Measurements from ENCODE around the gene CEP57L1. TPM values are rescaled to one million over a fixed set of nuclear protein-coding genes. Genes with fewer than 3 reads are reported as not detected.
"Not testable (repeated sequence)": the region's sequence is repeated elsewhere in the genome, so short reads cannot be mapped to it uniquely, and the experiment has no call there.

CEP57L1 gene
- total RNA-seq, 1 donor from 2014 or later, result 22.7 TPM

DNA sequence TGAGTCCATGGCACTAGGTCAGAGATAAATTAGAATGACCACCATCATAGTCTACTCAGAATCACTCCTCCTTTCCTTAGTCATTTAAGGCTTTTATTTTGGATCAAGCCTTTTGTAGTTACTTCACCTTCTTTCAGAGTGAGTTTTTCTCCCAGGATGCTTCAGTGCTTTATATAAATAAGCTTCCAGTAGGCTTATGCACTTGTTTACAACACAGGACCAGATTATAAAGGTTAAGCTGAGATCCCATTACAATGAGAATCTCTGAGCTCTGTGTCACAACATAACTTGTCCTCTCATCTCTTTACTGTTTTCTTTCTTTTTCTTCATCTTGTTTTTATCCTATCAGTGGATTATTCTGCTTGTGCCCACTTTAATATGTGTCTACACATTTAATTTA, 47.9 kb downstream of the CEP57L1 start:
- H3K36me3 Mint-ChIP-seq (ENCODE audit: unreplicated experiment), result no peaks in the 10 kb centered on the region
- peaks cover 2% of the 10 kb centered on the region for H3K27me3 Mint-ChIP-seq (ENCODE audit: unreplicated experiment)
- peaks cover 2% of the 10 kb centered on the region for H3K9me3 Mint-ChIP-seq (ENCODE audit: unreplicated experiment)
- TF ChIP-seq, protein P1, sequence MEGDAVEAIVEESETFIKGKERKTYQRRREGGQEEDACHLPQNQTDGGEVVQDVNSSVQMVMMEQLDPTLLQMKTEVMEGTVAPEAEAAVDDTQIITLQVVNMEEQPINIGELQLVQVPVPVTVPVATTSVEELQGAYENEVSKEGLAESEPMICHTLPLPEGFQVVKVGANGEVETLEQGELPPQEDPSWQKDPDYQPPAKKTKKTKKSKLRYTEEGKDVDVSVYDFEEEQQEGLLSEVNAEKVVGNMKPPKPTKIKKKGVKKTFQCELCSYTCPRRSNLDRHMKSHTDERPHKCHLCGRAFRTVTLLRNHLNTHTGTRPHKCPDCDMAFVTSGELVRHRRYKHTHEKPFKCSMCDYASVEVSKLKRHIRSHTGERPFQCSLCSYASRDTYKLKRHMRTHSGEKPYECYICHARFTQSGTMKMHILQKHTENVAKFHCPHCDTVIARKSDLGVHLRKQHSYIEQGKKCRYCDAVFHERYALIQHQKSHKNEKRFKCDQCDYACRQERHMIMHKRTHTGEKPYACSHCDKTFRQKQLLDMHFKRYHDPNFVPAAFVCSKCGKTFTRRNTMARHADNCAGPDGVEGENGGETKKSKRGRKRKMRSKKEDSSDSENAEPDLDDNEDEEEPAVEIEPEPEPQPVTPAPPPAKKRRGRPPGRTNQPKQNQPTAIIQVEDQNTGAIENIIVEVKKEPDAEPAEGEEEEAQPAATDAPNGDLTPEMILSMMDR (IDR thresholded peaks at IDR 0.05; ENCODE audit: partially characterized antibody, unreplicated experiment), result no peak
- H3K4me1 Mint-ChIP-seq (ENCODE audit: low read depth, unreplicated experiment), result no peaks in the 10 kb centered on the region
- no peak overlapping the region for H3K27ac Mint-ChIP-seq (ENCODE audit: unreplicated experiment)
- no peak for DNase-seq
- no peak overlapping the region for H3K4me3 Mint-ChIP-seq (ENCODE audit: unreplicated experiment)

DNA sequence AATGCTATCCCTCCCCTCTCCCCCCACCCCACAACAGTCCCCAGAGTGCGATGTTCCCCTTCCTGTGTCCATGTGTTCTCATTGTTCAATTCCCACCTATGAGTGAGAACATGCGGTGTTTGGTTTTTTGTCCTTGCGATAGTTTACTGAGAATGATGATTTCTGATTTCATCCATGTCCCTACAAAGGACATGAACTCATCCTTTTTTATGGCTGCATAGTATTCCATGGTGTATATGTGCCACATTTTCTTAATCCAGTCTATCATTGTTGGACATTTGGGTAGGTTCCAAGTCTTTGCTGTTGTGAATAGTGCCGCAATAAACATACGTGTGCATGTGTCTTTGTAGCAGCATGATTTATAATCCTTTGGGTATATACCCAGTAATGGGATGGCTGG, 52.9 kb downstream of the CEP57L1 start:
- not testable (repeated sequence) for H3K36me3 Mint-ChIP-seq (ENCODE audit: unreplicated experiment); H3K4me3 Mint-ChIP-seq (ENCODE audit: unreplicated experiment); H3K9me3 Mint-ChIP-seq (ENCODE audit: unreplicated experiment); DNase-seq; H3K4me1 Mint-ChIP-seq (ENCODE audit: low read depth, unreplicated experiment); H3K27ac Mint-ChIP-seq (ENCODE audit: unreplicated experiment); H3K27me3 Mint-ChIP-seq (ENCODE audit: unreplicated experiment)

DNA sequence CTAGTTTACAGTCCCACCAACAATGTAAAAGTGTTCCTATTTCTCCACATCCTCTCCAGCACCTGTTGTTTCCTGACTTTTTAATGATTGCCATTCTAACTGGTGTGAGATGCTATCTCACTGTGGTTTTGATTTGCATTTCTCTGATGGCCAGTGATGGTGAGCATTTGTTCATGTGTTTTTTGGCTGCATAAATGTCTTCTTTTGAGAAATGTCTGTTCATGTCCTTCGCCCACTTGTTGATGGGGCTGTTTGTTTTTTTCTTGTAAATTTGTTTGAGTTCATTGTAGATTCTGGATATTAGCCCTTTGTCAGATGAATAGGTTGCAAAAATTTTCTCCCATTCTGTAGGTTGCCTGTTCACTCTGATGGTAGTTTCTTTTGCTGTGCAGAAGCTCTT, 53.4 kb downstream of the CEP57L1 start:
- H3K27ac Mint-ChIP-seq (ENCODE audit: unreplicated experiment); H3K4me3 Mint-ChIP-seq (ENCODE audit: unreplicated experiment); H3K4me1 Mint-ChIP-seq (ENCODE audit: low read depth, unreplicated experiment); H3K36me3 Mint-ChIP-seq (ENCODE audit: unreplicated experiment); H3K9me3 Mint-ChIP-seq (ENCODE audit: unreplicated experiment); H3K27me3 Mint-ChIP-seq (ENCODE audit: unreplicated experiment); DNase-seq: not testable (repeated sequence)

DNA sequence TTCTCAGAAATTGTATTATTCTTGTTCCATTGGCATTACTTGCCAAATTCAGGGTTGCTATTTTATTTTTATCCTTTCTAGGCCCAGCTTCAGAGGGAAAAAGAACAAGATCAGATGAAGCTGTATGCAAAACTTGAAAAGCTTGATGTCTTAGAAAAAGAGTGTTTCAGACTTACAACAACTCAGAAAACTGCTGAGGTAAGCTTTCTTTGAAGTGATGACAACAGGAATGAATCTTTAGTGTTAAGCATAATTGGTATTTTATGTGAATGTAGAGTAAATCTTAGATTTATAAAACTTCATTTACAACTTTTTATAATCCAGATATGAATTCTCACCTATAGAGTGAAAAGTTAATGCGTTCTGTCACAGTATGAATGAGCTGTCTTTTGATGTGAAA, 58.4 kb downstream of the CEP57L1 start:
- DNase-seq, result no peak

DNA sequence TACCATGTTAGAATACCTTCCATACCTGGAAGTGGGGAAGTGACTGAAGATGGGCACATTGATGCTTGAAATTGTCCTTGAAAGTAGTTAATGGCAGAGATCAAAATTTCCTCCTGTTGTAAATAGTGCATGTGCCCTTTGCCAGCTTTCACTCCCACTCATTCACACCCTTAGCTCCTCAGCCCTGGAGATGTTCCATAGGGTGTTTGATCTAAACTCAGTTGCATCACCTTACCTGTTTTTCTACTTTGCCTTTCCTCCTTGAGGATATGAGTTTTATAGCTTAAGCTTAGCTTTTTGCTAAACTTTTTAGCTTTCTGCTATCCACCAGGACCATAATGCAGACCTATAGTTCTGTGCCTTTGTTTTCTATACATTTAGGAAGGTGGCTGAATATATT, 69.0 kb downstream of the CEP57L1 start:
- Mint-ChIP-seq H3K27ac (ENCODE audit: unreplicated experiment) (no peak overlapping the region), H3K4me3 (ENCODE audit: unreplicated experiment) (no peak overlapping the region), H3K4me1 (ENCODE audit: low read depth, unreplicated experiment) (peaks cover 2% of the 10 kb centered on the region), H3K27me3 (ENCODE audit: unreplicated experiment) (no peaks in the 10 kb centered on the region), H3K36me3 (ENCODE audit: unreplicated experiment) (no peaks in the 10 kb centered on the region), H3K9me3 (ENCODE audit: unreplicated experiment) (no peaks in the 10 kb centered on the region)
- TF ChIP-seq, protein P1 (IDR thresholded peaks at IDR 0.05; ENCODE audit: partially characterized antibody, unreplicated experiment), result no peak
- no peak for DNase-seq

More for the DNA sequence above, 58.4 kb downstream of the CEP57L1 start:
- H3K27me3 Mint-ChIP-seq (ENCODE audit: unreplicated experiment), result no peaks in the 10 kb centered on the region
- H3K4me1 Mint-ChIP-seq (ENCODE audit: low read depth, unreplicated experiment), result no peaks in the 10 kb centered on the region
- H3K27ac Mint-ChIP-seq (ENCODE audit: unreplicated experiment), result no peak overlapping the region
- H3K36me3 Mint-ChIP-seq (ENCODE audit: unreplicated experiment), result peaks cover 6% of the 10 kb centered on the region
- no peak overlapping the region for H3K4me3 Mint-ChIP-seq (ENCODE audit: unreplicated experiment)
- peaks cover under 1% of the 10 kb centered on the region for H3K9me3 Mint-ChIP-seq (ENCODE audit: unreplicated experiment)
- TF ChIP-seq, protein P1 (IDR thresholded peaks at IDR 0.05; ENCODE audit: partially characterized antibody, unreplicated experiment), result no peak

DNA sequence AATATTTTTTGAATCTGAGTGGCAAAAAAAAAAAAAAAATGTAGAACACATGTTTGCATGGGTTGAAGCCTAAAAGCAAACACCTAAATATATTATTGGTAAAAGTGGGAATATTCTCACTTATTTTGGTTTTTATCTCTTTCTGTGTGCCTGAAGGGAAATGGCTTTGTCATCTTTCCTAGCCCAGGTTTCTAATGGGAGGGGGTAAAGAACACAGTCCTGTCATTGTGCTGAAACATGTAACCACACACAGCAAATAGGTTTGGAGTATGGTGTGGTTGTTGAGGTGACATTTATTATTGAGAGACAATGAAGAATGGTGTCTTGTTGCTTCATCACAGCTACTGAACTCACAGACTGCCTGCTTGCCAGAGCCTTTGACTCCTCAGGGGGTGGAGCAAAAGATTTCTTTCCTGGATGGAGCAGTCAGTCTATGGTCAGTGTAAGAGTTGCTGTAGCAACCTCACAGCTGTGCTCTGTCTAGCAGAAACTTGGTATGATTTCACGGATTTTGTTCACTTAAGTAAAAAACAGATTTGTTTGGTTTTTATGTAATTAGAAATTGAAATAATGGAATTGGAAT, 70.2 kb downstream of the CEP57L1 start:
- H3K9me3 Mint-ChIP-seq (ENCODE audit: unreplicated experiment), result no peaks in the 10 kb centered on the region
- H3K4me1 Mint-ChIP-seq (ENCODE audit: low read depth, unreplicated experiment), result peaks cover 2% of the 10 kb centered on the region
- no peak for DNase-seq
- TF ChIP-seq, protein P1 (IDR thresholded peaks at IDR 0.05; ENCODE audit: partially characterized antibody, unreplicated experiment), result no peak
- H3K36me3 Mint-ChIP-seq (ENCODE audit: unreplicated experiment), result no peaks in the 10 kb centered on the region
- no peaks in the 10 kb centered on the region for H3K27me3 Mint-ChIP-seq (ENCODE audit: unreplicated experiment)
- no peak overlapping the region for H3K4me3 Mint-ChIP-seq (ENCODE audit: unreplicated experiment)
- H3K27ac Mint-ChIP-seq (ENCODE audit: unreplicated experiment), result no peak overlapping the region
